ENCODE data around the gene TBX1. TPM values are rescaled to one million over a fixed set of nuclear protein-coding genes. Genes with fewer than 3 reads are reported as not detected.
"Not testable (repeated sequence)": the region's sequence is repeated elsewhere in the genome, so short reads cannot be mapped to it uniquely, and the experiment has no call there.

TBX1 gene
- polyA plus RNA-seq, 3 donors = 0.25 to 0.95 (median 0.67) TPM

DNA sequence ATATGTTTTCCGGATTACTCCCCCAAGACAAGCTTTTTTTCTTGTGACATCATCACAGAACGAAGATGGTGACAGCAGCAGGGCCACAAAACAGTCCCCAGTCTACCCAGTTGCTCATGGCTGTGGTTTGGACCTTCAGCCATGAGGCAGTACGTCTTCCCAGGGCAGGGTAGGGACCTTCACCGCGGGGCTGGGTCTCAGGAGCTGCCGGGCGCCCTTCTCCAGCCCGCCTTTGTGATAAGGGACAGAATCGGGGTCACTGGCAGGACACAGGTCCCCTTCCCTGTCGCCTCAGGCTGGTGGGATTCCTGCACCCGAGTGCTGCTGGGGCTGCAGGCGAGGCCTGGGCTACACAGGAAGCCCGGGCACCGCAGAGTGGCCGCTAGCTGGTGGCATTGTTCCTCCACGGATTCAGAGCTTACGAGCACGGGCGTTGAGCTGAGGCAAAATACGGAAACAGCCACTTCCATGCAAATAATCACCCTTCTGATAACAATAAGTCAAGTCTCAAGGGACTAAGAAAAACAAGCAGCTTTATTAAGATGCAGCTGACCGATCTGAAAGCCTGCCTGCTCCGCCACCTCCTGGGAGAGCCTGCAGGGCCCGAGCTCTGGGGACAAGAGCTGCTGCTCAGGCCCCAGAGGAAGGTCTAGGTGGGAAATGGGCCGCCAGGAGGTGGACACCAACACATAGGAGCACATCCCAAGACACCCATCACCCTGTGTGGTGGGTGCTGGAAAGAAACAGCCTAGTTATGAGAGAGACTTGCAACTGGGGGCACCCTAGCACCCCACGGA, 12.3 kb downstream of the TBX1 start:
- no peak for DNase-seq (ENCODE audit: extremely low read depth in 1 of 11, low read depth in 9 of 11, low spot score in 4 of 11)

DNA sequence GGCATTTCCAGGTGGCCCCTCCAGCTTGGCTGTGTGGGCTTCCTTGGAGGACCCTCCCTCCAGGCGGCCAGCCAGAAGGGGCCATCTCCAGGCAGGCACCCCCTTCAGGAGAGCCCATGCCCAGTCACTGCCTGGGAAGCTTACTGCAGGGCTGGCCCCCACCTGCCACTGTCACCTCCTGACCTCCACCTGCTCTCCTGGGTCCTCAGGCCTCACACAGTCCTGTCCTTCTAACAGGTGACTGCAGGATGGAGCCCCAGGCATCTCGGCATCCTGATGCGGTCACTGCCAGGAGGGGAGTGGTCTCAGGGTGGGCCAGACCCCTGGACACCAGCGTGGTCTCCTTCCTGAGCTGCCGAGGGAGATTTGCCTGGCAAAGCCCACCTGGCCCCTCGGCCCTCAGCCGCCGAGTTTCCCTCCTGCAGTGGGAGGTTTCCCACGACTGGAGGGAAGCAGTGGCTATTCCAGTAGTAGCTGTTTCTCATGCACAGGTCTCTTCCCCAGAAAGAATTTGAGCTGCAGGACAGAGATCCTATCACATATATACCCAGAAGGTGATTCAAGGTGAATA, 13.0 kb downstream of the TBX1 start:
- DNase-seq (ENCODE audit: extremely low read depth in 1 of 11, low read depth in 9 of 11, low spot score in 4 of 11) = no peak

DNA sequence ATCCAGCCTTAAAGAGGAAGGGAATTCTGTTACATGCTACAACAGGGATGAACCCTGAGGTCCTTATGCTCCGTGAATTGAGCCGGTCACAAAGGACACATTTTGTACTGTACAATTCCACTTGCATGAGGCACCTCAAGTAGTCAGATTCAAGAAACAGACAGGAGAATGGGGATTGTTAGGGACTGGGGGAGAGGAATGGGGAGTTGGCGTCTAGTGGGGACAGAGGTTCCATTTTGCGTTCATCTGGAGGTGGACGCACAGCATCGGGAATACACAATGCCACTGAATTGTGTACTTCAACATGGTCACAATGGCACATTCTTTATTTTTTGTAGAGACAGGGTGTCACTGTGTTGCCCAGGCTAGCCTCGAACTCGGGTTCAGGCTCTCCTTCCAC, 14.1 kb downstream of the TBX1 start:
- no peak for DNase-seq (ENCODE audit: extremely low read depth in 1 of 11, low read depth in 9 of 11, low spot score in 4 of 11)

DNA sequence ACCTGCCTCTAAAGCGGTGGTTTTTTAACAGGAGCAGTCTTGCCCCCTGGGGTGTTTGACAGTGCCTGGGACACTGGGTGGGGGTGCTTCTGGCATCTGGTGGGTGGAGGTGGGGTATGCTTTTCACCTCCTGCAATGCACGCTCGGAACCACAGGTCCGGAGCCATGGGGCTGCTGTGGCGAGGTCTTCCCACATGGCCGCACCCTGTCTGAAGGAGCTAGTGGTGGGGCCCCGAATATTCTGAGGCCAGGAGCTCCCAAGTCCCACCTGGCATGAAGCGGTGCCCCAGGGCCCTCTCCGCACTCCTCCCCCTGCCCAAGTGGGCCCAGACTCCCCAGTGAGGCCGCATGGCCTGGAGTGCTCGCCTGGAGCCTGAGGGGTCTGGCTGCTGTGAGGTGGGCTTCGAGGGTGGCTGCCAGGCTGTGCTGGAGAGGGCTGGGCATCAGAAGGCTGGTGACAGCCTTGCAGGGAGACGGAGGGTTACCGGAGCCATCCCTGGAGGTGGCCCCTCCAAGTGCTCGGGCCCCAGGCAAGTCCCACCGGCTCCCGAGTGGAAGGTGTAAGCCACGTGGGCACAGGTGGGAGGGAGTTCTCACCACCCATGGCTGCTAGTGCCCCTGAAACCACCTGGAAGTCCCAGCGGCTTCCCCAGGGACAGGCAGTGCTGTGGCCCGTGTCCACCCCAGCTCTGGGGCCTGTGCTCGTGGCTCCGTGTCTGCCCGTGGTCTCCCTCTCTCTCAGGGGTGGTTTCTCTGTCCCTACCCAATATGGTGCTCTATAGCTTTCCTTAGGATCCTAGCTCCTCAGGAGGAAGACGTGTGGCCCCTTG, 15.1 kb downstream of the TBX1 start:
- DNase-seq (ENCODE audit: extremely low read depth in 1 of 11, low read depth in 9 of 11, low spot score in 4 of 11) = no peak

DNA sequence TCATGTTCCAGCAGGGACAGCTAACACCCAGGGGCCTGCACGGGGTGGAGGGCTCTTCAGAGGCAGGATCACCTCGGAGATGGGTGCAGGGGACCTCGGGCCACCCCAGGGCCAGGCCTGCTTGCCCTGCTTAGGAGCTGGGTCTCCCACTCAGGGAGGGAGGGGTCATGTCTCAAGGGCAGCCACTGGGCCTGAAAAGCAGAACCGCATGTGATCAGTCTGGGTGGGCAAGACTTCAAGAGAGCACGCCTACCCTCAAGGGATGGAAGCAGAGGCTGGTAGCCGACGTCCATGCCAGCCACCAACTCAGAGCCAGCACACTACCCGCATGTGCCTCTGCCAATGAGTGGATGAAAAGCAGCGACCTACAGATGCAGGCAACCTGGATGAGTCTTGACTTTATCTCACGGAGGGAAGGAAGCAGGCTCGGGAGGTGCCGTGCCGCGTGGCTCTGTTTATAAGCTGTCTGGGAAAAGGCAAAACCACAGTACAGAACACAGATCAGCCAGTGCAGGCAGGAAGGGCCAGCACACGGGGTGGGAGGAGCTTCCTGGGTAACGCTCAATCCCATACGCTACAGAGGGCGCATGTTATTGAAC, 16.0 kb downstream of the TBX1 start:
- no peak for DNase-seq (ENCODE audit: extremely low read depth in 1 of 11, low read depth in 9 of 11, low spot score in 4 of 11)

DNA sequence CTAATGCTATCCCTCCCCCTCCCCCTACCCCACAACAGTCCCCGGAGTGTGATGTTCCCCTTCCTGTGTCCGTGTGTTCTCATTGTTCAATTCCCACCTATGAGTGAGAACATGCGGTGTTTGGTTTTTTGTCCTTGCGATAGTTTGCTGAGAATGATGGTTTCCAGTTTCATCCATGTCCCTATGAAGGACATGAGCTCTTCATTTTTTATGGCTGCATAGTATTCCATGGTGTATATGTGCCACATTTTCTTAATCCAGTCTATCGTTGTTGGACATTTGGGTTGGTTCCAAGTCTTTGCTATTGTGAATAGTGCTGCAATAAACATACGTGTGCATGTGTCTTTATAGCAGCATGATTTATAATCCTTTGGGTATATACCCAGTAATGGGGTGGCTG, 16.6 kb downstream of the TBX1 start:
- not testable (repeated sequence) for DNase-seq (ENCODE audit: extremely low read depth in 1 of 11, low read depth in 9 of 11, low spot score in 4 of 11)

DNA sequence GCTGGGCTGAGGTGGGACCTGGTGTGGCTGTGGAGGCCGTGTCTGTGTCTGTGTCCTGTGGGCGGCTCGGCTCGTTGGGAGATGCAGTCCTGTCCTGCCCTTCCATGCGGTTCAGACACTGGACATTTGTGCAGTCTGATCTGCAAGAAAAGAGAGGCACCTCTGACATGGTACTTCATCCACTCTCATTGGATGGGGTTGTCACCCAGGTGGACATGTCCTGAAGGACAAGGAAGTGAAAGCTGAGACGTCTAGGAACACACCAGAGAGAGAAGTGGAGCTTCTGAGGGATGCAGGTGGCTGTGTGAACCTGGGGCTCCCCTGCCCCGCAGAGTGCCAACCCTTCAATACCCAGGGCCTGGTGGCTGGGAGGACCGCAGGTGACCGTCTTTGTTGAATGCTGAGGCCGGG, 18.4 kb downstream of the TBX1 start:
- no peak for DNase-seq (ENCODE audit: extremely low read depth in 1 of 11, low read depth in 9 of 11, low spot score in 4 of 11)

DNA sequence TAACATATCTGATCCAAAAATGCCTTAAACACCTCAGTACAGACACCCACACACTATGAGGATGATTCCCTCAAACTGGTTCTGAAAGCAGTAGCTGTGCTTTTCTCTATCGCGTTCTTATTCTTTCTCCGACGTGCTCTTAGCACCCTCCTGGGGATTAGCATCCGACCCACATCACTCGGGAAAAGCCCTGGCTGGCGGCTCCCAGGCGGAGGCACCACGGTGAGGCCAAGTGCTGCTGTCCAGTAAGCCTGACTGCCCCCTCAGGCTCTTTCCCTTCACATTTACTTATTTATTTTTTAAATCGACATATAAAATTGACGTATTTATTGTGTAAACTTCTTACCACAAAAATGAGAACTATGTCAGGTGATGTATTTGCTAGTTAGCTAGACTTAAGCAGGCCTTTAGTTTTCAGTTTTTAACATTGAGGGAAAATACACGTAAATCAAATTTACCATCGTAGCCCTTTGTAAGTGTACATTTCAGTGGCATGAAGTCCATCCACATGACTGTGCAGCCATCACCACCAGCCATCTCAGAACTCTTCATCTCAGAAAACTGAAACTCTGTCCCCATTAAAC, 19.2 kb downstream of the TBX1 start:
- no peak for DNase-seq (ENCODE audit: extremely low read depth in 1 of 11, low read depth in 9 of 11, low spot score in 4 of 11)

DNA sequence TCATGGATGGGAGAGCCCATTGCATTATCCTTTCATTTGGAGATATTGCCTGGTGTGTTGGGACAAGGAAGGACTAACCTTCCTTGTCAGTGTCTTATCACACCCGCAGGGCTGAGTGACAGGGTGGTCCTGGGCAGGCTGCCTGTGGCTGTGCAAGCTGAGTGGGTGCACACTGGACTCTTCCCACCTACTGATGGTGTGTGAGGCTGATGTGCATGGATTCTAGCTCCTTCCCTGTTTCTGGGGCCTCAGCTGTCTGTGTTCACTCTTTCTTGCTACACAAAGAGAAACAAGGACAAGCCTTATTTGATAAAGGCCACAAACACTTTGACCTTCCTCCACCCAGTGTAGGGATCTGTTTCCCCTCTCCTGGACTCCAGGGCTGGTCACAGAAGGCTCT, 22.0 kb downstream of the TBX1 start:
- no peak for DNase-seq (ENCODE audit: extremely low read depth in 1 of 11, low read depth in 9 of 11, low spot score in 4 of 11)

DNA sequence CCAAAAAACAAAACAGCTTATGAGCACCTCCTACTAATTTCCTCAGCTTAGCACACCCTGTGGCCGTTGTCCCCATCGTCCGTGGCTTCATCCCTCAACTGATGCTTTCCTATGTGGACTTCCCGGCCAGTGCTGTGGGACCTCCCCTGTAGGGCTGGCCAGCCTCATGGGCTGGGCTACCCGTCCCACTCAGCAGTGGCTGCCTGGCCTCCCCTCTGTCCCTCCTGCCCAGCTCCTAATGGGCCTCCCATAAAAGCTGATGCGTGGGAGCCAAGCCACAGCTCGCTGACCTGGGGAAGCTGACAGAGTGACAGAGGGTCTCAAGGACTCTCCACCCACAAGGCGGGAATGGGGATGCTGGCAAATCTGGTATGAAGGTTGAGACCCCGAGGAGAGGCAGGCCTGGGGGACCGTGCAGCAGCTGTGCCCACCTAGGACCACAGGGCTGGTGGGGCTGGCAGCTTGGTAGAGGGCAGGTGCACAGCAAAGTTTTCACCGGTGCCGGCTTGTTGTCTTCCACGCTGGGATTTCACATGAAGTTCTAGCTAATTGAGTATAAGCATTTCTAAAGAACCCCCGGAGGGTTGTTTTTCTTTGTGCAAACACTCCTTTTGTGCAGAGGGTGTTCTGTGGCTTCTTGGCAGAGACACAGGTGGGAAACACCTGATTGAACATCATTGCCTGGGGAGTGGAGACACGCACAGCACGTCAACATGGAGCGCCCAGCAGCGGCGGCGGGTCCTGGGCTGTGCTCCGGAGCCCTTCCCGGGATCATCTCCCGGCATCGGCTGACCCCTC, 23.2 kb downstream of the TBX1 start:
- DNase-seq (ENCODE audit: extremely low read depth in 1 of 11, low read depth in 9 of 11, low spot score in 4 of 11) = no peak

DNA sequence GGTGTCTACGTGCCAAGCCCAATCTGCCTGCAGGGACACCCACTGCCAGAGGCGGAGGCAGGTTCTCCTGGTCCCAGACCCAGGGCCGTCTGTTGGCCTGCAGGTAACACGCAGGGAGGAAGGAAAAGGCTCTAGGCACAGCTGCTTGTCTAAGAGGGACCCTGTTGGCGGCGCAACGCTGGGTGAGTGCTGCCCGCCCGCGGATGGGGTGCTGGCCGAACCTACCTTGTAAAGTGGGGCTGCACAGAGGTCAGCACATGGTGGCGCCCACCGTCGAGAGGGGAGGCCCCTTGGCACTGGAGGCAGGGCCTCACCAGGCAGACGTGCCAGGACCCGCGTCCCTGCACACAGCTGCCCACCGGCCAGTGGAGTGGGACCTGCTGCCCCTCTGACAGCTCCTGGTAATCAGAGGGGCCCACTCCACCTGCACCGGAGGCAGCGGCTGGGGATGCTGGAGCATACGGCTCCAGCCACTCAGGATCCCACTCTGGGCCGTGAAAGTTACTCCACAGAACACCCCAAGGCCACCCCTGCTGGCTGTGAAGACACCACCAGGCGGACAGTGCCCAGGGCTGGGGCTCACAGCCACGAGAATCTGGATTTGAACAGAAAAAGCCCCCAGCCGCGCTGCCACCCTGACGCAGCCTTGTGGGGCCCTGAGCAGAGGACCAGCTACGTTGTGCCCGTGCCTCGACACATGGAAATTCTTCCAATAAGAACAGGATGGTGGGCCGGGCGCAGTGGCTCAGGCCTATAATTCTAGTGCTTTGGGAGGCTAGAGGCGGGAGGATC, 24.0 kb downstream of the TBX1 start:
- no peak for DNase-seq (ENCODE audit: extremely low read depth in 1 of 11, low read depth in 9 of 11, low spot score in 4 of 11)

DNA sequence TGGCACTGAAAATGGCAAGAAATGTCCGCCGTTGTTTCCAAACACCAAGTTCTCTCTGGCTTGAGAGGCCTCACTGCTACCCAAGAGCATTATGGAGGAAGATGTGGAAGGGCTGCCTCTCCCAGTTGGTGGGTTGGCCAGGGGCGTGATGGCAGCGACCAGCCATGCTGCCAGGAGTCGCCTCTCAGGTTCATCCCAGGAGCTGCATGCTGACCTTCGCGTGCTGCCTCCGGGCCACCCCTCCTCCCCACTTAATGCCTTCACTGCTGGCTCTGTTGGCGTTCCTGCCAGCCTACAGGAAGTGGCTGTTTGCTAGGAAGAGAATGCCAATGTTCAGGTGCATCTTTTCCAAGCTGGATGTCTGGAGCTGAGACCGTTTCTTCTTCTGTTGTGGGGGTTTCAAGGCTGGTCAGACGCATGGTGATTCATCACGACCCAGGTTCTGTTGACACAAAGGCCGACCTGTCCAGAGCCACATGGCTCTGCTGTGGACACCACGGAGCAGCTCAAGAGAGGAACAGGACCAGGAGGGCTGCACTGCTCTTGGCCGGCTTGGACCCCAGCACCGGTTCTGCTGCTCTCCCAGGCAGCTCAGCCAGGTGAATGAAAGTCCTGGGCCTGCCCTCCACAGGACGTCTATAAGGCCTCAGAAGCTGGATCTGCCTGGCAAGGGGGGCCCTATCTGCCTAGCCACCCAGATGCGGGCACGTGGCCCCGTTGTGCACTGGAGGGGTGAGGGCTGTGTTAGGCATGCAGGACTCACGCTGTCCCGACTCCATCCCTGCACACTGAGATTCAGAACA, 25.1 kb downstream of the TBX1 start:
- no peak for DNase-seq (ENCODE audit: extremely low read depth in 1 of 11, low read depth in 9 of 11, low spot score in 4 of 11)

DNA sequence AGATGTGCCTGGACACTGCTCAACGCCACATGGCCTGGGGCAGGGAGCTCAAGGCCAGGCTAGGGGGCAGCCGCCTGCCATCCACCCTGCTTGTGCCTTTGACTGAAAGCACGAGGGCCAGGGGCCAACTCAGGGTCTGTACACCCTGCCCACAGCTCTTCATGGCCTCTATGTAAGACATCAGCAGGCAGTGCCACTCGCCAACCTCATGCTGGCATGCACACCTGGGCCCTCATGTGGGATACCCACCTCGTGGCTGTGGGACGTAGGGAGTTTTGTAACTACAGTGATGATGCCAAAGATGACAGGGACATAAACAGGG, 25.6 kb downstream of the TBX1 start:
- DNase-seq (ENCODE audit: extremely low read depth in 1 of 11, low read depth in 9 of 11, low spot score in 4 of 11) = no peak

DNA sequence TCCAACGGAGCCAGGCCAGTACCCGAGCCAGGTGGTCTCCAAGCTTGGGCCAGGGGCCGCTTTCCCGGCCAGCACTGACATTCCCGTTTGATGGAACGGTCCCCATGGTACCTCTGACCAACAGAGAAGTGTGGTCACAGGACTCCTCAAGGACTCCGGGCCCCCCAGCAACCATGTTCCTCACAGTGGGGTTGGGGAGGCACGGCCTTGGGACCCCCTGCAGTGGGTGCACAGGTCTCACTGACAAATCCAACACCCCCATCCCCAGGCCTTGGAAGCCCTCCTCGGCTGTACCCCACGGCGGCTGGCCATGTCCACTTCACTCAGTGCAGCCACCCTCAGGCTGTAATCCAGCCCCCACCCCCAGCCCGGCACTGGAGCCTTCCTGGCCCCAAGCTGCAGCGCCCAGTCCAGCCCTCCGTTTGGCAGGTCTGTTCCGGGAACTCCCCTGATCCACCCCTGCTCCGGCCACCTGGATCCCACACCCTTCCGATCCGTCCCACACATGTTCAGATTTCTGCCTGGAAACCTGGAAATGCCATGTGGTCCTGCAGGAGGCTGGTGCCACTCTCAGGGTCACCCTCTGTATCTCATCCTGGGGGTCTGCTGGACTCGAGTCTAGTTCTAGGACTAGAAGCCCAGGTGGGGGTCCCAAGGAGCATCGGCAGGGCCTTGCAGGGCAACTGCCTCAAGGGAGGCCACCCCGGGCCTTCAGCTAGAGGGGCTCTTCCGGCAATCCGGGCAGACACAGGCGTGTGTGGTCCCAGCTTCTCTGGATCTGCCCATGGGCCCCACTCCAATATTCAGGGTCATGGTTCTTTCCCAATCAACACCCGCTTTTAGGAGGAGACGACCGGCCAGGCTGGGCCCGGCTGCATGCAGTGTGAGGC, 26.6 kb downstream of the TBX1 start:
- DNase-seq (ENCODE audit: extremely low read depth in 1 of 11, low read depth in 9 of 11, low spot score in 4 of 11) = no peak

DNA sequence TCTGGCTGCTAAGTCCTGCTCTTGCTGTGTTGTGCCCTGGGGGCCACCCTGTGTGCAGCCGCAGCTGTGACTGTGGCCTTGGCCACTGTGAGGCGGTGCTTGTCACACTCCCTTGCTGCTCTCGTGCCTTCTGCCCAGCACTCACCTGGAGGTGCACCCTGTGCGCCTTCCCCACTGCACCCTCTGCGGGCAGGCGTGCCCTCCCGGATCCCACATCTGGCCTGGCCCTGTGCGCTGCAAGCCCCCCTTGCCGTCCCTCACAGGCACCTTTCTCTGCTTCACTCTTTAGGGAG, 27.2 kb downstream of the TBX1 start:
- no peak for DNase-seq (ENCODE audit: extremely low read depth in 1 of 11, low read depth in 9 of 11, low spot score in 4 of 11)

DNA sequence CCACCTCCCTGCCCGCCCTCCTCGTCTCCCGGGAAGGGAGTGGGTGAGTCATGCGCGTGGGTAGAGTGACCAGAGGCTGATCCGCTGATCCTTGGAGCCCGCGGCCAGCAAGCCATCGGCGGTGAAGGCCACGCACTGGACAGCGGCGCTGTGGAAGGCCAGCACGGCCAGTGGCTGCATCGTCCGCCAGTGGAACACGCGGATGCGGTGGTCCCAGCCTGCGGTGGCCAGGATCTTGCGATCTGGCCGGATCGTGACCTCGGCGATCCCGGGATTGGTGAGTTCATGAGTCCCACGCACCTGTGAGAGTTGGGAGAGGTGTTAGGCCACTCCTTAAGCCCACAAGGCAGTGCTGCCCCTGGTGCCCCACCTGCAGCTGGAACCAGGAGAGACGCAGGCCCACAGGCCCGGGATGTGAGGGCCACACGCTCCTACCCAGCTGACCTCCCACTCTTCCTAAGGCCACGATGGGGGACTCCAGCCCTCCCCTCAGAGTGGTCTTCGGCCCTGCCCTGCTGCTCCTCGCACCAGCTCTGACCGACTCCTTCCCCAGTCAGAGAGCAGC, 28.2 kb downstream of the TBX1 start:
- no peak for DNase-seq (ENCODE audit: extremely low read depth in 1 of 11, low read depth in 9 of 11, low spot score in 4 of 11)

All from renal cortex interstitium (tissue), 11 donors.